Caco-2 (cell line): ENCODE data around the gene ERC2. TPM values are rescaled to one million over a fixed set of nuclear protein-coding genes. Genes with fewer than 3 reads are reported as not detected.

Experiments
- BruUV-seq: library from RNA; stranded (reverse); fragments of 400-500 nt; replicated peaks from 2 replicates; lab custom pipeline; 2021; lab: Mats Ljungman, UMichigan
- CTCF ChIA-PET: fragments of 300-600 bp; sonication (Branson Sonifier 250); formaldehyde crosslinking; loops from one replicate; lab custom pipeline; 2022; ENCODE audit warnings: antibody characterized with exemption; lab: Charles Lee
- POLR2A ChIA-PET: fragments of 300-600 bp; sonication (Branson Sonifier 250); formaldehyde crosslinking; loops from one replicate; lab custom pipeline; 2022; ENCODE audit warnings: antibody characterized with exemption; lab: Charles Lee
- DNase-seq, 2 experiments: peaks; one replicate each; pipeline versions ENCODE4 v3.0.0 to v3.0.0-alpha.2; 2020 to 2022
- H3K27me3 ChIP-seq: replicated peaks from 2 replicates; pipeline ENCODE4 v1.6.0; 2011; ENCODE audit warnings: low read length; ENCODE audit not compliant: control insufficient read depth, insufficient read depth
- H3K36me3 ChIP-seq: 2 replicates; pipeline ENCODE4 v1.5.1; 2011; ENCODE audit warnings: low read length; ENCODE audit not compliant: control insufficient read depth, insufficient read depth
- H3K4me1 ChIP-seq: fragments of 250-450 bp; sonication (Bioruptor Pico); 2 replicates; pipeline ENCODE4 v1.5.1; 2020; ENCODE audit warnings: mild to moderate bottlenecking
- H3K4me3 ChIP-seq: 2 replicates; pipeline ENCODE4 v1.5.1; 2011; ENCODE audit warnings: low read depth, mild to moderate bottlenecking, control low read depth, low read length
- H3K9me3 ChIP-seq: fragments of 250-450 bp; sonication (Bioruptor Pico); 2 replicates; pipeline ENCODE4 v1.5.1; 2020; ENCODE audit warnings: mild to moderate bottlenecking, moderate library complexity
- H3K27ac Mint-ChIP-seq: one replicate; pipeline ENCODE4 v1.8.0; 2022; ENCODE audit warnings: mixed read lengths; ENCODE audit not compliant: unreplicated experiment
- H3K27me3 Mint-ChIP-seq: one replicate; pipeline ENCODE4 v1.8.0; 2022; ENCODE audit warnings: mixed read lengths; ENCODE audit not compliant: insufficient read depth, unreplicated experiment
- H3K36me3 Mint-ChIP-seq: one replicate; pipeline ENCODE4 v1.8.0; 2022; ENCODE audit warnings: mild to moderate bottlenecking, mixed read lengths; ENCODE audit not compliant: insufficient read depth, unreplicated experiment
- H3K4me1 Mint-ChIP-seq: one replicate; pipeline ENCODE4 v1.8.0; 2022; ENCODE audit warnings: low read depth, mixed read lengths; ENCODE audit not compliant: unreplicated experiment
- H3K4me3 Mint-ChIP-seq: one replicate; pipeline ENCODE4 v1.8.0; 2022; ENCODE audit warnings: mild to moderate bottlenecking, moderate library complexity, mixed read lengths; ENCODE audit not compliant: unreplicated experiment
- H3K9me3 Mint-ChIP-seq: one replicate; pipeline ENCODE4 v1.8.0; 2022; ENCODE audit warnings: mixed read lengths; ENCODE audit not compliant: unreplicated experiment
- intact Hi-C: fragments of 100-400 bp; cut with micrococcal nuclease; formaldehyde crosslinking; loops from one replicate; pipeline ENCODE4 v1.10.0; 2022; ENCODE audit not compliant: unreplicated experiment
- total RNA-seq: library from RNA; stranded (reverse); gene quantifications from 2 replicates; pipeline ENCODE4 v1.2.3, GENCODE V29; 2022
- TF ChIP-seq, protein P1 (sequence below), 2 experiments: fragments of 200-600 bp in 1 of 2; IDR thresholded peaks; 1 replicate in 1 of 2; 2 replicates in 1 of 2; pipeline versions ENCODE4 v1.5.1 to v1.8.0; 2011 to 2022; ENCODE audit warnings: antibody characterized with exemption in 1 of 2, control low read depth in 1 of 2, inconsistent platforms in 1 of 2, low read depth in 1 of 2, low read length in 1 of 2, mild to moderate bottlenecking in 1 of 2, moderate library complexity in 1 of 2; ENCODE audit not compliant: insufficient read depth in 1 of 2, severe bottlenecking in 1 of 2, unreplicated experiment in 1 of 2

ERC2 gene
- total RNA-seq, 1 experiment from 2014 or later, result 0.54 TPM

GRCh38 chr3:56189536-56189935, 278.7 kb downstream of the ERC2 start:
- no peaks in the 10 kb centered on the region for H3K4me1 ChIP-seq
- no peaks in the 10 kb centered on the region for H3K9me3 Mint-ChIP-seq
- no peaks in the 10 kb centered on the region for H3K9me3 ChIP-seq
- ChIA-PET CTCF (no interaction called here), POLR2A (no interaction called here)
- TF ChIP-seq, protein P1, sequence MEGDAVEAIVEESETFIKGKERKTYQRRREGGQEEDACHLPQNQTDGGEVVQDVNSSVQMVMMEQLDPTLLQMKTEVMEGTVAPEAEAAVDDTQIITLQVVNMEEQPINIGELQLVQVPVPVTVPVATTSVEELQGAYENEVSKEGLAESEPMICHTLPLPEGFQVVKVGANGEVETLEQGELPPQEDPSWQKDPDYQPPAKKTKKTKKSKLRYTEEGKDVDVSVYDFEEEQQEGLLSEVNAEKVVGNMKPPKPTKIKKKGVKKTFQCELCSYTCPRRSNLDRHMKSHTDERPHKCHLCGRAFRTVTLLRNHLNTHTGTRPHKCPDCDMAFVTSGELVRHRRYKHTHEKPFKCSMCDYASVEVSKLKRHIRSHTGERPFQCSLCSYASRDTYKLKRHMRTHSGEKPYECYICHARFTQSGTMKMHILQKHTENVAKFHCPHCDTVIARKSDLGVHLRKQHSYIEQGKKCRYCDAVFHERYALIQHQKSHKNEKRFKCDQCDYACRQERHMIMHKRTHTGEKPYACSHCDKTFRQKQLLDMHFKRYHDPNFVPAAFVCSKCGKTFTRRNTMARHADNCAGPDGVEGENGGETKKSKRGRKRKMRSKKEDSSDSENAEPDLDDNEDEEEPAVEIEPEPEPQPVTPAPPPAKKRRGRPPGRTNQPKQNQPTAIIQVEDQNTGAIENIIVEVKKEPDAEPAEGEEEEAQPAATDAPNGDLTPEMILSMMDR (IDR thresholded peaks at IDR 0.05; ENCODE audit: insufficient read depth in 1 of 2, low read depth in 1 of 2, low read length in 1 of 2, severe bottlenecking in 1 of 2, unreplicated experiment in 1 of 2), result no peak
- no peak for DNase-seq
- no peaks in the 10 kb centered on the region for H3K27me3 ChIP-seq
- no peak overlapping the region for H3K27ac Mint-ChIP-seq
- no peaks in the 10 kb centered on the region for H3K27me3 Mint-ChIP-seq
- no peaks in the 10 kb centered on the region for H3K36me3 Mint-ChIP-seq
- no TSS peak for BruUV-seq
- no peak overlapping the region for H3K4me3 Mint-ChIP-seq
- no peaks in the 10 kb centered on the region for H3K36me3 ChIP-seq
- intact Hi-C loops, result no loop called here
- H3K4me3 ChIP-seq, result no peak overlapping the region
- no peaks in the 10 kb centered on the region for H3K4me1 Mint-ChIP-seq

DNA sequence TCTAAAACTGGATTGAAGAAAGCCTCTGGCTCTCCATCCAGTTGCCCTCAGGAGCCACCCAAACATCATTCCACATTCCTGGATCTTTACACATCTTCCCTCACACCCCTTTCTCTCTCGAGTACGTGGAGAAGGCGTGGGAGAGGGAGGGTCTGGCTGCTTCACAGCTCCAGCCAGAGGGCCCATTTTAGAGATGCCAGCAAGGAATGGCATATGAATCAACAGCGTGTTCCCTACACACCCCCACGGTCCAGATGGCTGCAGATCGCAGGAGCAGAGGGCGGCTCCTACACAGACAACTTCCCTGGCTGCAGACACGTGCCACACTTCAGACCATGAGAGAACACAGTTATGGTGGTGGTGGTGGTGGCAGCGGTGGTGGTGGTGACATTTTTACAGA, 280.1 kb downstream of the ERC2 start:
- Mint-ChIP-seq H3K9me3 (no peaks in the 10 kb centered on the region), H3K4me3 (no peak overlapping the region), H3K27me3 (no peaks in the 10 kb centered on the region), H3K27ac (no peak overlapping the region), H3K36me3 (no peaks in the 10 kb centered on the region), H3K4me1 (no peaks in the 10 kb centered on the region)
- H3K36me3 ChIP-seq, result no peaks in the 10 kb centered on the region
- no peak for DNase-seq
- CTCF ChIA-PET, result interaction anchor here (1.1 kb wide), 1 partner anchor 137 kb away, joined by 3 read pairs; no protein-coding TSS in a partner anchor
- BruUV-seq, result no TSS peak
- H3K4me1 ChIP-seq, result no peaks in the 10 kb centered on the region
- H3K4me3 ChIP-seq, result no peak overlapping the region
- intact Hi-C loops, result no loop called here
- TF ChIP-seq, protein P1 (IDR thresholded peaks at IDR 0.05; ENCODE audit: insufficient read depth in 1 of 2, low read depth in 1 of 2, low read length in 1 of 2, severe bottlenecking in 1 of 2, unreplicated experiment in 1 of 2), result no peak
- H3K27me3 ChIP-seq, result no peaks in the 10 kb centered on the region
- POLR2A ChIA-PET, result no interaction called here
- H3K9me3 ChIP-seq, result no peaks in the 10 kb centered on the region

GRCh38 chr3:56187051-56187450, 281.2 kb downstream of the ERC2 start:
- no peak for DNase-seq
- Mint-ChIP-seq H3K27ac (no peak overlapping the region), H3K27me3 (no peaks in the 10 kb centered on the region), H3K9me3 (no peaks in the 10 kb centered on the region), H3K4me3 (no peak overlapping the region), H3K36me3 (no peaks in the 10 kb centered on the region), H3K4me1 (no peaks in the 10 kb centered on the region)
- Histone ChIP-seq H3K4me1 (no peaks in the 10 kb centered on the region), H3K36me3 (no peaks in the 10 kb centered on the region), H3K4me3 (no peak overlapping the region), H3K27me3 (no peaks in the 10 kb centered on the region), H3K9me3 (no peaks in the 10 kb centered on the region)
- ChIA-PET POLR2A (no interaction called here), CTCF (no interaction called here)
- TF ChIP-seq, protein P1 (IDR thresholded peaks at IDR 0.05; ENCODE audit: insufficient read depth in 1 of 2, low read depth in 1 of 2, low read length in 1 of 2, severe bottlenecking in 1 of 2, unreplicated experiment in 1 of 2), result no peak
- BruUV-seq, result no TSS peak
- intact Hi-C loops, result no loop called here
